Renal cortex interstitium (tissue), 11 donors: ENCODE results near the gene OLFM1. TPM values are rescaled to one million over a fixed set of nuclear protein-coding genes. Genes with fewer than 3 reads are reported as not detected.
"Not testable (repeated sequence)": the region's sequence is repeated elsewhere in the genome, so short reads cannot be mapped to it uniquely, and the experiment has no call there.

Experiments used
- DNase-seq, 11 donors: peaks; one replicate each; pipeline ENCODE4 v3.0.0-alpha.2; 2013; ENCODE audit warnings: low read depth in 9 of 11, low spot score in 4 of 11; ENCODE audit errors: extremely low read depth in 1 of 11
- polyA plus RNA-seq, 3 donors: library from polyadenylated mRNA; unstranded; fragments of 120-200 nt; gene quantifications; one replicate each; pipeline ENCODE4 v1.2.1, GENCODE V29; 2013; ENCODE audit not compliant: insufficient read length in 3 of 3

OLFM1 gene
- polyA plus RNA-seq, 3 donors: 2.5 to 5.8 (median 4.4) TPM

GRCh38 chr9:135100241-135100681, 12.8 kb downstream of the OLFM1 start:
- no peak for DNase-seq

- DNase-seq: no peak
Measured at GRCh38 chr9:135100725-135101410, 13.4 kb downstream of the OLFM1 start.

- DNase-seq: no peak
Measured at GRCh38 chr9:135101486-135101885, 14.0 kb downstream of the OLFM1 start.

GRCh38 chr9:135101926-135102325, 14.5 kb downstream of the OLFM1 start:
- no peak for DNase-seq

GRCh38 chr9:135102331-135102730, 14.9 kb downstream of the OLFM1 start:
- no peak for DNase-seq

- DNase-seq: no peak
Measured at GRCh38 chr9:135103001-135103446, 15.6 kb downstream of the OLFM1 start.

GRCh38 chr9:135103931-135104639, 16.6 kb downstream of the OLFM1 start:
- no peak for DNase-seq

GRCh38 chr9:135104761-135105160, 17.3 kb downstream of the OLFM1 start:
- no peak for DNase-seq

GRCh38 chr9:135105211-135105745, 17.8 kb downstream of the OLFM1 start:
- no peak for DNase-seq

- no peak for DNase-seq
Measured at GRCh38 chr9:135105938-135106491, 18.5 kb downstream of the OLFM1 start.

GRCh38 chr9:135106551-135107270, 19.2 kb downstream of the OLFM1 start:
- DNase-seq: no peak

GRCh38 chr9:135107581-135108235, 20.2 kb downstream of the OLFM1 start:
- no peak for DNase-seq

- DNase-seq: no peak
Measured at GRCh38 chr9:135108831-135109510, 21.5 kb downstream of the OLFM1 start.

GRCh38 chr9:135109650-135110049, 22.2 kb downstream of the OLFM1 start:
- no peak for DNase-seq

- DNase-seq: no peak
Measured at GRCh38 chr9:135110416-135110815, 22.9 kb downstream of the OLFM1 start.

GRCh38 chr9:135111600-135111999, 24.1 kb downstream of the OLFM1 start:
- DNase-seq: not testable (repeated sequence)

- DNase-seq: no peak
Measured at GRCh38 chr9:135116371-135116770, 28.9 kb downstream of the OLFM1 start.

- no peak for DNase-seq
Measured at GRCh38 chr9:135116881-135117280, 29.4 kb downstream of the OLFM1 start.
